ENCODE measurements around the gene LRRC38.
"Not testable (repeated sequence)": the region's sequence is repeated elsewhere in the genome, so short reads cannot be mapped to it uniquely, and the experiment has no call there.

LRRC38 gene

GRCh38 chr1:13456904-13457532 lies 56.8 kb downstream of the LRRC38 start:
- DNase-seq = no peak

- DNase-seq = no peak
These were observed 62.3 kb downstream of the LRRC38 start for GRCh38 chr1:13451399-13451965.

- no peak for DNase-seq
These were observed 63.6 kb downstream of the LRRC38 start for GRCh38 chr1:13450204-13450603.

GRCh38 chr1:13443335-13443979 lies 70.3 kb downstream of the LRRC38 start:
- DNase-seq = no peak

GRCh38 chr1:13439104-13439783 lies 74.6 kb downstream of the LRRC38 start:
- DNase-seq = not testable (repeated sequence)

GRCh38 chr1:13435458-13435857 lies 78.3 kb downstream of the LRRC38 start:
- DNase-seq = no peak

GRCh38 chr1:13433694-13434358 lies 80.0 kb downstream of the LRRC38 start:
- not testable (repeated sequence) for DNase-seq

GRCh38 chr1:13432251-13432650 lies 81.6 kb downstream of the LRRC38 start:
- DNase-seq = no peak

GRCh38 chr1:13430495-13430894 lies 83.3 kb downstream of the LRRC38 start:
- DNase-seq = no peak
